NCI-H2196 treated with DMSO at 0.1 percent for 48 hours (cell line): ENCODE measurements around the gene STK32A.

Experiments used
- DNase-seq: peaks from one replicate; lab custom pipeline; 2025; ENCODE audit not compliant: unreplicated experiment; lab: John Stamatoyannopoulos, UW

Gene STK32A

DNA sequence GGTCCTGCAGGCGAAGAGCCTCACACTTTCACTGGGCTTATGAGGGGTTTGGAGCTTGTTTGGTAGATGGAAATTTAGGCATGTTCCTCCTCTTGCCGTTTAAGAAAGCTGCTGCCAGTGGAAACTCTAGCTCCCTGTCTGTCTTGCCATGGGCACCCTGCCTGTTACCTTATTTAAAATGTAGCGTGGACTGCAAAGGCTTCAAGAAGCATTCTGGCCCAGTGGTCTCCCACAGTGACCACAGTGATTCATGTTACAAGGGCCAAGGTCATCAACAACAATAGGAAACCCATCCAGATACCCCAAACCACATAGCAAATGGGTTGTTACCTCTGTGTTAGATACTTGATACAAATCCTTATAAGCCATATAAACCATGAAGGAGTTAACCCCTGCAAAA, 178.4 kb downstream of the STK32A start:
- DNase-seq: no peak

DNA sequence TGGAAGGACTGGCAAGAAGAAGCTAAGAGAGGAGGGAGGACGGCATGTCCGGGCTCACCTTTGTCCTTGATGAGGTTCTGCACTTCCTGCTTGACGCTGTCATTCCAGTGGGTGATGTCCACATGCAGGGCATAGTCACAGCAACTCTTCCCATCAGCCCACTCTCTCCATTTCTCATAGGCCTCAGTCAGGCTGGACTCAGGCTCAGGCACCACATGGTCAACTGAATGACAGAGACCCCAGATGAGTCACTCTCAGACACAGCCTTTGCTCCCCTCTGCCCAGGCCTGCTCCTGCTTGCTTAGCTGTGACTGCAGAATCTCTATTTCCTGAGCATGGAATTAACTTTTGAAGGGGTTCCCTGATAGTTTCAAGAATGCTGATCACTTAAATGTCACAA, 180.8 kb downstream of the STK32A start:
- no peak for DNase-seq

DNA sequence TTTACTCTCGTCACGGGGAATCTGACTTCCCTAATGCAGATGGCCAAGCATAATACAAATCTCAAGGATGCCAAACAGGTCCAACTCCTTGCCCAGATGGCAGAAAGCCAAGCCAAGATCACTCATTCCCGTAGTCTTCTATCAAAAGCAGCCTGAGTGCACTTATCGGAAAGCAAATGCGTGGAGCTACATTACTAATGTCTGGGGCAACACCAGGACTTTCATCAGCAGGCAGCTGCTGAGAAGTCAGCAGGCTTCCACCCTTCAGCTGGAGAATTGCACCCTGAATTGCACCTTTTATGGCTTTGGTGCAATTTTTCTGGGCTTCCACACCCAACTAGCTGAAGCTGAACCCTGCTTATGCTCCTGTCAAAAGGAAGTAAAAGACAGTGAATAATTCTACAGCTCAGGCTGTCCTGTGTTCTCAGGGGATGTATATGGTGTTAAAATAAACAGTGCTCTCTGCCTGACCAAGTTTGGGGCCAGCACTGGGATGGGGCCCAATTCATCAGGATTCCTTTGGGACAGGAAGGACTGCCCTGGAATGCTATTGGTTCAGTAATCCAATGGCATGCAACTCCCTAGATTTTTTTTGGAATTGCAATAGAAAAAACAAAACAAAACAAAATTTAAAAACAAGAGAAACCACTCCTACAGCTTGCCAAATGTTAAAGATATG, 182.4 kb downstream of the STK32A start:
- peak; percentile 38 for DNase-seq

DNA sequence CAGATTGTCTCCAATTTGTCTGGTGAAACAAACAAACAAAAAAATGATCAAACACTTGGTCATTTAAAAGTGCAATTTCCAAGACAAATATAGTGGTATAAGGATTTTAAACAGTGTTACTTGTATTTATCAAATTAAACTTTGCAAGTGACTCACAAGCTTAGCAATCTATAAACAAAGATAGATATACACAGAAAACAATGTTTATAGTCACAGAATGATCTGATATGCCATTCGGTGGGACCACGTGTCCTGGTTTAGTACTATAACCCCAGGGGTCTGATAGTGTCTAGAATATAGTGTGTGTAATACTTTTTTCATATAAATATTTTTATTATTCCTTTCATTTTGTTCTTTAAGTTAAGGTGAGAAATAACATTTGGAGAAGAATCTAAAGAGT, 183.8 kb downstream of the STK32A start:
- no peak for DNase-seq

DNA sequence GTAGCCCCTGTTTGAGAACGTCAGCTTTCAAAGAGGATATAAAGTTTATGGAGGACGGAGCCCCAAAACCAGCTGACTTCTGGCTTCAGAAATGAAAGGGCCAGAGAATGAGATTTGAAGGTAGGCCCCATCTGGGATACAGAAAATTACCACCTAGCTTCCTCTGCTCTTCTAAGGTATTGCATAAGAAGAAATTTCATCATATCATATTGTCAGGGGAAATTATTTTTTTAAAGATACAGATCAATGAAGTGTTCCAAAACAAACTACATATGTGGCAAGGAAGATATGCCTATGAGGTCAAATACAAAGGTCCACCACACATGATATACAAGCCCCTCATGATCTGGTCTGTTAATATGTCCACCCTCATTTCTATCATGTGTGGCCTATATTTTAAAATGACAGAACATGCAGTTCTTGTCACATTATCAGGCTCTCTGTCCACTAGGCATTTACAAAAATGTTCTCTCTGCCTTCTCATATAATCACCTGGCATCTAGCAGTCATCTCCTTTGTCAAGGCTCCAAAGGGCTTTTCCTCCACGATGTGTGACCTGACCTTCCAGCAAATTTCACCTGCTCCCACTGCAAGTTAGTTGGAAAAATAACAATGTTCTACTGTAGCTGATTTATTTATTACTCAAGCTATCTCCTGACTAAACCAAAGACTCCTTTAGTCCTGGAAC, 192.0 kb downstream of the STK32A start:
- no peak for DNase-seq

DNA sequence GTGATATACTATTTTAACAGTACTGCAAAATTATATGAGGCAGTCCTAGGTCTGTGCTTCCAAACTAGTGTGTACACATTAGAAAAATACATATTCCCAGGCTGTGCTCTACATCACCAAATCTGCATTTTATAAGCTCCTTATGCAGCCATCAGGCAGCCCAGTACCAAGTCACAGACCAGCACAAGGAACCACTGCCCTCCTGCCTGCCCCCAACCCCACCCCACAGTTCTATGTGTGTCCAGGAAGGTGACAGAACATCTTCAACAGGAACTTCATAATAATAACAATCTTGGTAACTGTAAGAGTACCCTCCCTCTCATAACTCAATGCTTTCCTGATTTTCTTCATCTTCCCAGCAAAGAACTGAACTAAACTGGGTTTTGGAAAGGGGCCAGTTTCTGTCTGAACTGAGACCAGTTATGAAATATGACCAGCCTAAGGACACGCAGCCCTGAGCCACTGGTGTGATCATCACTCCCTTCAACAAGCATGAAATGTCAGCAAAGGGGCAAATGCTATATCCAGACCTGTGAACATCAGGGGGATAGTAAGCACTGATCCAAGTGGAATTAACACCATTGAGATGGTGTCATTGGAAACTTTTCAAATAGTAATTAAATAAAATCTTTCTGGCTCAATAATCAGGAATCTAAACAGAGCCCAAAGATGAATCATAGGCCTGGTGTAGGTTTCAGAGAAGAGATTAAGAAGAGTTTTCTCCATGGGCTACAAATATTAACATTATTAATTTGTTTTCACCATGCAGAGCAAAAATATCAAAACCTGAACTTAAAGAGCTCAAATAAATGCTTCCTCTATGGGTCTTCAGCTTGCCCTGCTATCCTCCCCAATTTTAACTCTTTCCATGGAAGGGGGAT, 192.9 kb downstream of the STK32A start:
- no peak for DNase-seq

DNA sequence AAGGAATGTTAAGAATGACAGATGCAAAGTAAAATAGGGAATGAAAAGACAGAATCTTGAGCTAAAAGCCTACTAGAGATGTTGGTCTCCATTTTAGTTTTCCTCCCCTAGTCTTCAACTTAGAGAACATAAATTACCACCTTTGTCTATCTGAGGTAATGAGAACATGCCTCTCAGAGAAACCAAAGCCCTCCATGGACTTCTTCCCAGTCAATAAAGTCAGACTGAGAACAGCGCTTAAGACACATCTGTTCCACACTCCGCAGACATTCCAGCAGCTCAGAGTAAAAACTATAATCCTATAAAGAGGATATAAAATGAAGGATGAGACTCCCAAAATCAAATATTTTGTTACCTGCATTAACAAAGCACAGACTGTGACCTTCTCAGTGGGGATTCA, 195.8 kb downstream of the STK32A start:
- DNase-seq: no peak

DNA sequence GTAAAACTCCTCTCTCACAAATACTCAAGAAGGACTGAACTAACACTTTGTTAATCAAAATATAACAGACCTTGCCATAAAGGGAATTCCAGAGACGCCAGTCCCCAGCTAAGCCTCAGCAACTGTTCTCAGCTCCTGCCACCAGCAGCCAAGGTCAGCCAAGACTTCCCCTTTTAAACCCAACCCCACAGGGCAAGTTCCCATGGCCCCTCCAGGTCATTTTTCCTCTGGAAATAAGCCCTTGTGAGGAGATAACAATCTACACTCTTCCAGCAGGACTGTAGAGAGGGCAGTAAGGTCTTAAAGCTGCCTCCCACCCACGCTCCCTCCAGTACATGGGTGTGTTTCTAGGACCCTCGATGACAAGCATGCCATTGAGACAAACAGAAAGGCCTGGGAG, 196.8 kb downstream of the STK32A start:
- no peak for DNase-seq

DNA sequence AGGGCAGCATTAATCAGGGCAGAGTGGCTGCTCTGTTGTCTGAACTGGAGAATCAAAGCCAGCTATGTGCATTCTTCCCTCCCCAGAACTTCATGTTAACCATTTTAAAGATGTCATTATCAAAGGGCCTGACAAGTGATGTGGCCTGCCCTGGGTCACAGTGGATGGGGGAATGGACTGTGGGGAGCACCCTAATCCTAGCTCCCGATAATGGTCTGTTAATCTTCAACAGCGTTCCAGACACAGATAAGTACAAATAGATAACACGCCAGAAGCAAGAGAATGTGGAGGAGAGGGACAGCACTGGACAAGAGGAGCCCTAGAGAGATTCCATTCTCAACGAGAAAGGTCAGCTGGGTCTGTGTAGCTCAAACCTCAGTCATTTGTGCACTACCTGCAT, 197.5 kb downstream of the STK32A start:
- DNase-seq: no peak

DNA sequence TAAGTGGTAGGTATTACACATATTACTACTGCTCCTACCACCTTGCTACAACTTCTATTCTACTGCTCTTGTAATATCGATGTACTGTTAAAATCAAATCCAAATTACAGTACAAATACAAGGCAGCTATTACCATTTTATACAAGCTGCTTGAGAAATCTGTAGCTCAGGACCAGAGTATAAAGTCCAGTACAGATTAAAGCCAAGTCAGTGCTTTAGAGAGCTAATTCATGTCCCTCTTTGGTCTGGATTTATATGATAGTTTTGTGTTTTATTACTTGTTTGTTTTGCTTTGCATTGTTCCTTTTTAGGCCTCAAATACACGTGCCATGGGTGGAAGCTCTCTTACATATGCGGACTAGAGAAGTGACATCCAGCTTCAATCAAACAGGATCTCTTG, 199.2 kb downstream of the STK32A start:
- DNase-seq: no peak

DNA sequence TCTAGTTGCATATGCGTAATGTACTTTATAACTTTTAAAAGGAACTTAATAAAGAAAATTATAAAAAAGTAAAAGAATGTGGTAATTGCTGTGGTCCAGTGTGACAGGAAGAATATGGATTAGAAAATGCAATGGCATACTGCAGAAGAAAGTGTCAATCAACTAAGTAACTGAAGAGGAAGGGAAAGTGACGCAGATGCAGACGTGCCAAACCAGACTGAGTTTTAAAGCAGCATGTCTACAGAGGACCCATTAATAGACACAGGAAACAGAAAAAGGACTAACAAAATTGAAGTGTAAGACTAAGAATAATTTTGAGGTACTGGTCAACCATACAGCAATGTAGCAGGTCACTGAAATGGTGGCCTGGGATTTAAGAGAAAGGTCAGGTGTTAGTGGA, 201.8 kb downstream of the STK32A start:
- no peak for DNase-seq

DNA sequence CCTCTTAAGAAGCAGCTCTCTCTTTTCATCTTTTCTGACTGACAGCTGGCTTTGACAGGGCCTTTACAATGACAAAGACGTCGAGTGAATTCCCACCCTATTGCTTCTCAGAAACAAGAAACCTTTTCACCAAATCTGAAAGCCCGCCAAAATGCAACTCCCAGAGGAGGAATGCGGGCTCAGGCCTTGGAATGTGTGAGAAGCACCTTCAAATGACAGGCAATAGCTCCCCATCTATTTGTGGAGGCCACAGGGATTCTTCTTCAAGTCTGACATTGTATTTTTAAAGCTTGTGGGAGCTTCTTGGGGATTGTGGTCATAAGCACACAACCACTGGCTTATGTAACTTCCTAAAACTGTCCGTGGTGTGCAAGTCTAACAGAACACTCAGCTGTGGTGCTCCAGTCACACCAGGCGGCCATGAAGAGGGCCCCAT, 202.4 kb downstream of the STK32A start:
- DNase-seq: no peak
